ENCODE measurements around the gene NCKAP5. TPM values are rescaled to one million over a fixed set of nuclear protein-coding genes. Genes with fewer than 3 reads are reported as not detected.

Gene NCKAP5
- total and polyA plus RNA-seq, 11 donors, result 0.51 to 10.5 (median 5.2) TPM

DNA sequence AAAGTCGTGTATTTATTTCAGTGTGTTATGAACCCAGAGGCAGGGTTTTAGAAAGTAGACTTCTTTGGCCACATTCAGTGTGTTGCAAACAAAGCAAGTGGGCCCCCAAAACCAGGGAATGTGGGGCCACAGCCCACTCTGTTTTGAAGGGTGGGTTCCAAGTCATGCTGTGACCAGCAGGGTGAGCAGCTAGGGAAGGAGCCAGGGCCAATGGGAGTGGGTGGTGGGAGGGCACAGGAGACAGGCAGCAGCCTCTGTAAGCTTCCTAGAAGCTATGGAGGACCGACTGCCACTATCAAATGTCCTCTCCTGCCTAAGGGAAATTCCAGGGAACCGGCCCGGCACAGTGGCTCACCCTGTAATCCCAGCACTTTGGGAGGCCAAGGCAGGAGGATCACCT lies 847.9 kb downstream of the NCKAP5 start:
- intact Hi-C loops (cut with DNase I), result no loop called here
- ATAC-seq, result no peak
- Histone ChIP-seq H3K27me3 (no peaks in the 10 kb centered on the region), H3K4me1 (no peaks in the 10 kb centered on the region), H3K27ac (no peak overlapping the region), H3K36me3 (no peaks in the 10 kb centered on the region), H3K4me3 (no peak overlapping the region), H3K9me3 (no peaks in the 10 kb centered on the region)
- no peak for DNase-seq
- WGBS, 4 donors, result 87 to 95% (median 88%) methylated on average over 4 of the region's 4 CpGs
- TF ChIP-seq, protein P1, sequence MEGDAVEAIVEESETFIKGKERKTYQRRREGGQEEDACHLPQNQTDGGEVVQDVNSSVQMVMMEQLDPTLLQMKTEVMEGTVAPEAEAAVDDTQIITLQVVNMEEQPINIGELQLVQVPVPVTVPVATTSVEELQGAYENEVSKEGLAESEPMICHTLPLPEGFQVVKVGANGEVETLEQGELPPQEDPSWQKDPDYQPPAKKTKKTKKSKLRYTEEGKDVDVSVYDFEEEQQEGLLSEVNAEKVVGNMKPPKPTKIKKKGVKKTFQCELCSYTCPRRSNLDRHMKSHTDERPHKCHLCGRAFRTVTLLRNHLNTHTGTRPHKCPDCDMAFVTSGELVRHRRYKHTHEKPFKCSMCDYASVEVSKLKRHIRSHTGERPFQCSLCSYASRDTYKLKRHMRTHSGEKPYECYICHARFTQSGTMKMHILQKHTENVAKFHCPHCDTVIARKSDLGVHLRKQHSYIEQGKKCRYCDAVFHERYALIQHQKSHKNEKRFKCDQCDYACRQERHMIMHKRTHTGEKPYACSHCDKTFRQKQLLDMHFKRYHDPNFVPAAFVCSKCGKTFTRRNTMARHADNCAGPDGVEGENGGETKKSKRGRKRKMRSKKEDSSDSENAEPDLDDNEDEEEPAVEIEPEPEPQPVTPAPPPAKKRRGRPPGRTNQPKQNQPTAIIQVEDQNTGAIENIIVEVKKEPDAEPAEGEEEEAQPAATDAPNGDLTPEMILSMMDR (IDR thresholded peaks at IDR 0.05), result no peak
- no peak for TF ChIP-seq POLR2A (IDR thresholded peaks at IDR 0.05)

DNA sequence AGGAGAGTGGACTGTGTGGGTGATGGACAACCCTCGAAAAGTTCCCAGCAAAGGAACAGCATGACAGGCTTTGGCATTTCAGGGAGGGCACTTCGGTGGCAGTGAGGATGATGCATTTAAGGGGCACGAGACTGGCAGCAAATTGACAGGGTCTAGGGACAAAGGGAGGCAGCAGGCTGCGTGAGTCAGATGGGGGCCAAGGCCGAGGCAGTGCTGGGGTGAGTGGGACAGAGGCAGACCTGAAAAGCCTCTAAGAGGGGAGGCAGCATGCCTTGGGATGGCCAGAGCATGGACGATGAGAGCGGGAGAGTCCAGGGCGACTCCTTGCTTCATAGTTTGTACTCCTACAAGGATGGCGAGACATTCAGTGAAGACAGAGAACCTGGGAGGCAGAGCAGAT lies 848.8 kb downstream of the NCKAP5 start:
- H3K4me3 ChIP-seq, result no peak overlapping the region
- H3K9me3 ChIP-seq, result no peaks in the 10 kb centered on the region
- TF ChIP-seq, protein P1 (IDR thresholded peaks at IDR 0.05), result no peak
- no peak for TF ChIP-seq POLR2A (IDR thresholded peaks at IDR 0.05)
- H3K36me3 ChIP-seq, result no peaks in the 10 kb centered on the region
- intact Hi-C loops (cut with DNase I), result loop anchor here in 1 of 10 donors (5.0 kb wide), 1 partner anchor 48 kb away; no protein-coding TSS in a partner anchor
- H3K4me1 ChIP-seq, result no peaks in the 10 kb centered on the region
- no peak for ATAC-seq
- no peak overlapping the region for H3K27ac ChIP-seq
- 81 to 94% (median 90%) methylated on average over 9 of the region's 9 CpGs for WGBS, 4 donors
- no peak for DNase-seq
- no peaks in the 10 kb centered on the region for H3K27me3 ChIP-seq

DNA sequence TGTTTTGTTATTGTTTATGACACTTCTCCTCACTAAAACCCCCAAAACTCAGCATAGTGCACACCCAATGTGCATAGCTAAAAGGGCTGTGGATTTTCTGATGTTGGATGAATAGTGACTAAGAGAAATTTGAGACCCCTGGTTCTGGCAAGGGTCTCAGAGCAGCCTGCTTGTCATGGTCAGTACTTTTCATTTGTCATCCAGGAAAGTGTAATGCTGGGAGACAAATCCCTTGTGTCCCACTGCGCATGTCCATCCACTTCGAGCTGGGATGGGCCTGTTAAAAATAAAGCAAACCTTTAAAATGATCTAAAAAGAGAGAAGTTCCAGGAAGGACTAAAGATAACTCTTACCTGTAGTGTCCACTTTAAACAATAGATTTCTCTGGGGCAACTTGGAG lies 851.3 kb downstream of the NCKAP5 start:
- ATAC-seq (no peak), DNase-seq (no peak)
- intact Hi-C loops (cut with DNase I), result loop anchor here in 1 of 10 donors (5.0 kb wide), 1 partner anchor 50 kb away; no protein-coding TSS in a partner anchor
- H3K4me1 ChIP-seq, result no peaks in the 10 kb centered on the region
- H3K4me3 ChIP-seq, result no peak overlapping the region
- no peak overlapping the region for H3K27ac ChIP-seq
- no peaks in the 10 kb centered on the region for H3K27me3 ChIP-seq
- H3K9me3 ChIP-seq, result no peaks in the 10 kb centered on the region
- WGBS, 4 donors, result 58 to 73% (median 66%) methylated on average over 2 of the region's 2 CpGs
- no peaks in the 10 kb centered on the region for H3K36me3 ChIP-seq
- TF ChIP-seq, protein P1 (IDR thresholded peaks at IDR 0.05), result no peak
- no peak for TF ChIP-seq POLR2A (IDR thresholded peaks at IDR 0.05)

DNA sequence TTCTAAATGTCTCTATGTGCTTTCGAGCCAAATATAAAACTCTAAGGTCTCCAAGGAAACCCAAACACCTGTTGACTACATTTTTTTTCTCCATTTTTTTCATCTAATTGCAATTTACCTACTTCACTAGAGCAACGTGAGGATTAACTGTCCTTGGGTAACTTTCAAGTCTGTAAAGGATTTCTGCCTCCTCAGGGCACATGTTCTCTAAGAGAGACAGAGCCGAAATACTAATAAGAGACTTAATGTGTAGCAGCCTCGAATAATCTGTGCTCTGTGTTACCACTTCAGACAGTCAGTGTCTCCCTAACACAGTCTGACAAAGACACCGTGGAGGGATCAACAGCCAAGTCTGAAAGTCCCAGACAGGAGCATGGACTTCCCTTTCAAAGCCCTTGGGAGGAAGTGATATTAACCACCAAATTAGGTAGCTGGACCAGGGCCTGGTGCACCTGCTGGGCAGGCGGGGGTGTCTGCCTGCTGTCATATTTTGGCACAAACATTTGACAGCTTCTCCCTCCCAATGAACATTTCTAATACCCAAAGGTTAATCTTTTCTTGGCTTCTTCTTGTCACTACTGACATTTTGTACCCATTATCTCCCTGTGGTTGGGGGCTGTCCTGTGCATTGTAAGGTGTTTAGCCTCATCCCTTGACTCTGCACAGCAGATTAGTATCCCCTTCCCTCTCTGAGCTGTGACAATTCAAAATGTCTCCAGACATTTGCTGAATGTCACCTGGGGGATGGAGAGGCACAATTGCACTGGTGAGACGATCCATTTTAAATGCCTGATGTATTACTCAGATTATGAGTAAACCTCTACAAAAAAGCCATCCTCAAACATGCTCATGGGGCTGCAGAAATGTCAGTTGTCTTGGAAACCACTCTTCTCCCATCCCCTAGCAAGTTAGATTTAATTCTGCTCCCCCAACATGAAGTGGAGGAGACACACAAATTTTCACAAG lies 852.6 kb downstream of the NCKAP5 start:
- Histone ChIP-seq H3K4me1 (no peaks in the 10 kb centered on the region), H3K9me3 (no peaks in the 10 kb centered on the region), H3K36me3 (no peaks in the 10 kb centered on the region), H3K4me3 (no peak overlapping the region), H3K27ac (no peak overlapping the region), H3K27me3 (no peaks in the 10 kb centered on the region)
- no peak for DNase-seq
- intact Hi-C loops (cut with DNase I), result loop anchor here in 1 of 10 donors (5.0 kb wide), 1 partner anchor 52 kb away; no protein-coding TSS in a partner anchor
- WGBS, 4 donors, result 47 to 64% (median 56%) methylated on average over 7 of the region's 7 CpGs
- ATAC-seq, result peak in 2 of 4 donors; percentile 18 to 36
- no peak for TF ChIP-seq POLR2A (IDR thresholded peaks at IDR 0.05)
- TF ChIP-seq, protein P1 (IDR thresholded peaks at IDR 0.05), result no peak
